Islet precursor cell (in vitro differentiated cells): ENCODE data around the gene DYNLT5.
"Not testable (repeated sequence)": the region's sequence is repeated elsewhere in the genome, so short reads cannot be mapped to it uniquely, and the experiment has no call there.

Experiments
- DNase-seq: peaks from one replicate; pipeline ENCODE4 v3.0.0-alpha.2; 2018

The DYNLT5 gene

GRCh38 chr1:66791621-66792610 lies 39.7 kb downstream of the DYNLT5 start:
- no peak for DNase-seq

DNA sequence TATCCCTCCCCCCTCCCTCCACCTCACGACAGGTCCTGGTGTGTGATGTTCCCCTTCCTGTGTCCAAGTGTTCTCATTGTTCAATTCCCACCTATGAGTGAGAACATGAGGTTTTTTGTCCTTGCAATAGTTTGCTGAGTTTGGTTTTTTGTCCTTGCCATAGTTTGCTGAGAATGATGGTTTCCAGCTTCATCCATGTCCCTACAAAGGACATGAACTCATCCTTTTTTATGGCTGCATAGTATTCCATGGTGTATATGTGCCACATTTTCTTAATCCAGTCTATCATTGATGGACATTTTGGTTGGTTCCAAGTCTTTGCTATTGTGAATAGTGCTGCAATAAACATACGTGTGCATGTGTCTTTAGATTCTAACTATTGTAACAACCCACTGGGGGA lies 43.6 kb downstream of the DYNLT5 start:
- not testable (repeated sequence) for DNase-seq

DNA sequence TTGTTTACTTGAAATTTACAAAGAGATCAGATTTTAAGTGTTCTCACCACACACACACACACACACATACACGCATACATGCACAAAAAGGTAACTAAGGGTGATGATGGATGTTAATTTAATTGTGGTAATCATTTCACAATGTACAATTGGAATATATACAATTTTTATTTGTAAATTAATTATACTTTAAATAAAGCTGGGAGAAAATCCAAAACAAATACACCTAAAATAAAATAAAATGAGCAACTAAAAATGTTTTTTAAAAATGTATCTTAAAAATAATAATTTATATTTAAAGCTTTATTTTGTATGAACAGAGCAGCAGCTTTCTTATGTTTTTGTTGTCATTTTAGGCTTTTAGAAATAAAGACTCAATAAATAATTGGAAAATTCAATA lies 57.0 kb downstream of the DYNLT5 start:
- DNase-seq: no peak

DNA sequence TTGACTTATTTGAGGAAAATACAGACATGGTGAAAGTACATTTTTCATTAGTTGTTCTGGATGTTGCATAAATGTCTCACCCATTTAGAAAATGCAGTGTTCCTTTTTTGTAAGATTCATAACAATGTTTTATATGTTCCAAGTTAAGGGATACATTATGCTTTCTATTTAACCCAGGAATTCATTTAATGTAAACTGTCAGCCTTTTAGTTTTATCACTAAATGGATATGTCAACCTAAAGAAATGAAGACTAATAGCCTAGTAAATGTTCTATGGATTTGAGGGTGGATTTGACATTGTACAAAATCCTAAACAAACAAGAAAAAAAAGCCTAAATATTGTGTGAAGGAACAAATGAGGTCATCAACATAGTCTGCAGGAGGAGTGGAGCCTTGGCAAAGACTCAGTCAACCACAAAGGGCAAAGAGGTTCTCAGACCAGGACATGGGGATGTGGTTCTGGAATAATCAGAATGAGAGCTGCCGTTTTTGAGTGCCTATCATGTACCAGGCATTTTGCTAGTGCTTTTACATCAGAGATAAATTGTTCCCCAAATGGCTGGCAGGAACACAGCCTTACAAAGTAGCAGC lies 57.6 kb downstream of the DYNLT5 start:
- no peak for DNase-seq

GRCh38 chr1:66824771-66825170 lies 72.5 kb downstream of the DYNLT5 start:
- no peak for DNase-seq
